Measurements from ENCODE around the gene BMP2K. TPM values are rescaled to one million over a fixed set of nuclear protein-coding genes. Genes with fewer than 3 reads are reported as not detected.

The BMP2K gene
- total and polyA plus RNA-seq, 2 of the 8 experiments (the other 6 are each of a cell fraction or from before 2014, with no cell fraction given), result 15.6 to 24.1 TPM

DNA sequence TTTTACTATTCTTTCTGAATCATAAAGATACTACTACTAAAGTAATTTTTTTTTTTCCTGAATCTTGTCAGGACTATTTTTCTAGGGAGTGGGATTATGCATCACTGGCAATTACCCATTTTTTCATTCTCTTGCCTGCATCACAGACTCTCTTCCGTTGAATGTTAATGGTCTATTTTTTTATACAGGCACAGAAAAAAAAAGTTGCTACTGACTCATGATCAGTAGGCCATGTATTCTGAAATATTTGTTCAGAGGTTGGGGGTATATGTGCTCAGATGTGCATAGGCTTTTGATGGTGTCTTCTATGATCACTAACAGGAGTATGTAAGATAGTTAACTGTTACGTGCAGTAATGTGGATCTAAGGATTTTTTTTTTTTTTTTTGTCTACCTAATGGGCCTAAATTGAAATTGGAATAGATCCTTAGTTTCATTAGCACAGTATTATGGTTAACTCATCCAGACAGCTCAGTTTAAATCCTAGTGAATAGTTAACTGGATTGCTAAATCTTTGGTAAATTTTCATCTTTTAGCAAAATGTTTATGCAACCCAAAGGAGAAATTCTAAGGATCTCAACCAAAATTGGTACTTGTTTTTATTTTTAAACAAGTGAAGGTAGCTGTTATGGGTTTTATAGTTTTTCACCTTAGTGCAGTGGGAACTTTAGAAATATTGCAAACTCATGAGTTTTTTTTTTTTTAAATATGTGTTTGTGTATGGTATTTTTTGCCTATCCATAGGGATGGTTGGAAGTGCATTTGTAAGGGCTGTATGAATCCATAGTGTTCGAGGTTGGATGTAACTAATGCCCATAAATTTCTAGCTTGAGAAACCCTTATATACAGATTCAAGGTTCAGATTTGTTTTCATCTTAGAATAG, 12.1 kb downstream of the BMP2K start:
- Histone ChIP-seq H3K27ac (ENCODE audit: low read depth, low read length) (no peak overlapping the region), H3K27me3 (replicated peaks in 1 of 4; ENCODE audit: control insufficient read depth in 3 of 4, extremely low read depth in 1 of 4, insufficient read depth in 3 of 4, low read length in 3 of 4) (no peaks in the 10 kb centered on the region), H2BK15ac (ENCODE audit: low read length) (no peak overlapping the region), H3K56ac (replicated peaks; ENCODE audit: insufficient read length, low read depth, low read length) (no peak overlapping the region), H2BK20ac (ENCODE audit: low read length) (no peak overlapping the region), H3K4me2 (ENCODE audit: insufficient read depth in 1 of 2, low read depth in 2 of 2, low read length in 2 of 2) (no peak overlapping the region), H4K5ac (ENCODE audit: insufficient read length, low read depth, low read length) (no peak overlapping the region), H4K8ac (ENCODE audit: extremely low read depth, insufficient read depth, low read length) (no peak overlapping the region), H3K23me2 (ENCODE audit: low read depth, low read length) (no peaks in the 10 kb centered on the region), H2BK120ac (replicated peaks; ENCODE audit: low read depth, low read length) (no peak overlapping the region), H3K9me3 (ENCODE audit: insufficient read depth in 2 of 2, low read depth in 1 of 2, low read length in 1 of 2) (no peaks in the 10 kb centered on the region), H3K79me1 (ENCODE audit: low read depth, low read length) (peaks cover 8% of the 10 kb centered on the region; the same call in 1 of the 2 replicates), H3K9ac (replicated peaks in 1 of 4; ENCODE audit: extremely low read depth in 1 of 4, low read depth in 3 of 4, low read length in 3 of 4) (no peak overlapping the region), H2BK12ac (ENCODE audit: low read depth, low read length) (no peak overlapping the region), H3K18ac (ENCODE audit: extremely low read depth, low read length) (no peak overlapping the region), H3K4ac (replicated peaks; ENCODE audit: insufficient read length, low read depth, low read length) (no peak overlapping the region), H3K14ac (ENCODE audit: insufficient read length) (no peak overlapping the region), H4K20me1 (replicated peaks in 1 of 2; ENCODE audit: control insufficient read depth in 1 of 2, insufficient read depth in 2 of 2, low read length in 2 of 2) (peaks cover 0 to 2% of the 10 kb centered on the region in 2 experiments), H3K79me2 (ENCODE audit: control insufficient read depth in 1 of 2, insufficient read depth in 2 of 2, low read length in 2 of 2) (peaks cover 0 to 88% of the 10 kb centered on the region in 2 experiments; a peak in 3 of 4 replicates), H4K91ac (replicated peaks; ENCODE audit: insufficient read length, low read length) (no peak overlapping the region), H2BK5ac (ENCODE audit: low read depth, low read length) (no peak overlapping the region), H2AK5ac (ENCODE audit: low read depth, low read length) (no peak overlapping the region), H2AFZ (ENCODE audit: low read length) (no peak overlapping the region), H3K23ac (ENCODE audit: insufficient read length) (no peak overlapping the region), H3K4me1 (replicated peaks in 1 of 4; ENCODE audit: control insufficient read depth in 3 of 4, insufficient read depth in 4 of 4, low read length in 3 of 4) (peaks cover 0 to 3% (median 0%) of the 10 kb centered on the region in 4 experiments; a peak in 2 of 7 replicates), H3K36me3 (ENCODE audit: control insufficient read depth in 2 of 4, insufficient read depth in 4 of 4, low read length in 3 of 4) (no peaks in the 10 kb centered on the region), H3K4me3 (ENCODE audit: extremely low read depth in 1 of 4, insufficient read depth in 2 of 4, low read depth in 3 of 4, low read length in 4 of 4) (no peak overlapping the region)
- POLR2A ChIA-PET (ENCODE audit: partially characterized antibody), result interaction anchor here (0.6 to 2.2 kb wide), 4 partner anchors 9 to 1597 kb away, joined by 3 to 10 read pairs (median 3); partner anchors contain the start of gene BMP2K
- FAIRE-seq (no peak), DNase-seq (ENCODE audit: low read depth in 1 of 2, low spot score in 2 of 2) (no peak)
- 89% methylated on average over 3 of the region's 3 CpGs; no CpG with 5 or more reads in 1 of the 2 experiments for WGBS, 2 experiments (ENCODE audit: extremely low coverage in 1 of 2, insufficient coverage in 1 of 2, insufficient read length in 1 of 2, insufficient replicate concordance in 2 of 2, low coverage in 1 of 2, low lambda C conversion rate in 2 of 2, missing lambda C conversion rate in 1 of 2)
- CTCF ChIA-PET (ENCODE audit: partially characterized antibody), result interaction anchor here (0.6 to 0.8 kb wide), 5 partner anchors 49 to 211 kb away, joined by 3 to 5 read pairs (median 3); no protein-coding TSS in a partner anchor
- no peak for TF ChIP-seq ZNF274 (IDR thresholded peaks at IDR 0.05; ENCODE audit: borderline replicate concordance, extremely low read depth, low read length)
